ENCODE measurements around the gene FSCN2. TPM values are rescaled to one million over a fixed set of nuclear protein-coding genes. Genes with fewer than 3 reads are reported as not detected.

Gene FSCN2
- total and polyA plus RNA-seq, 9 donors = 0.13 to 6.4 (median 3.0) TPM

DNA sequence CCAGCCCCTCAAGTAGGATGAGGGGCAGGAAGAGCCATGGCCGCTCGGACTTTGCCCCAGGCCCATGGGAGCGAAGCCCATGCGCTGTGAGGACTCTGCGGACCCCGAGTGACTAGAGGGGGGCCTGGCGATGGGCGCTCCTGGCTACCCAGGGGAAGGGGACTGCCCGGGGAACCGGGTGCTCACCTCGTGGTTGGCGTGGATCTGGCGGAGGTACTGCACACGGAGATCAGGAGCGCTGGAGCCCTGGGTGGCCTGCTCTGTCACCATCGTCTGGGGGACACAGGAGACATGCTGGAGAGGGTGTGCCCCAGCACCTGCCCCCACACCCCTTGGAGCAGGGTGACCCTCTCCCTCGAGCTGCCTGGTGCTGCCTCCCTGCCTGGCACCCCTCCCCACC, 12.9 kb downstream of the FSCN2 start:
- Histone ChIP-seq H3K27me3 (no peaks in the 10 kb centered on the region), H3K36me3 (no peaks in the 10 kb centered on the region), H3K9me3 (no peaks in the 10 kb centered on the region), H3K4me3 (no peak overlapping the region), H3K27ac (no peak overlapping the region), H3K4me1 (ENCODE audit: insufficient read depth) (peaks cover 2% of the 10 kb centered on the region)
- TF ChIP-seq EP300 (IDR thresholded peaks at IDR 0.05) (no peak), POLR2A (IDR thresholded peaks at IDR 0.05) (no peak)
- TF ChIP-seq, protein P1, sequence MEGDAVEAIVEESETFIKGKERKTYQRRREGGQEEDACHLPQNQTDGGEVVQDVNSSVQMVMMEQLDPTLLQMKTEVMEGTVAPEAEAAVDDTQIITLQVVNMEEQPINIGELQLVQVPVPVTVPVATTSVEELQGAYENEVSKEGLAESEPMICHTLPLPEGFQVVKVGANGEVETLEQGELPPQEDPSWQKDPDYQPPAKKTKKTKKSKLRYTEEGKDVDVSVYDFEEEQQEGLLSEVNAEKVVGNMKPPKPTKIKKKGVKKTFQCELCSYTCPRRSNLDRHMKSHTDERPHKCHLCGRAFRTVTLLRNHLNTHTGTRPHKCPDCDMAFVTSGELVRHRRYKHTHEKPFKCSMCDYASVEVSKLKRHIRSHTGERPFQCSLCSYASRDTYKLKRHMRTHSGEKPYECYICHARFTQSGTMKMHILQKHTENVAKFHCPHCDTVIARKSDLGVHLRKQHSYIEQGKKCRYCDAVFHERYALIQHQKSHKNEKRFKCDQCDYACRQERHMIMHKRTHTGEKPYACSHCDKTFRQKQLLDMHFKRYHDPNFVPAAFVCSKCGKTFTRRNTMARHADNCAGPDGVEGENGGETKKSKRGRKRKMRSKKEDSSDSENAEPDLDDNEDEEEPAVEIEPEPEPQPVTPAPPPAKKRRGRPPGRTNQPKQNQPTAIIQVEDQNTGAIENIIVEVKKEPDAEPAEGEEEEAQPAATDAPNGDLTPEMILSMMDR (IDR thresholded peaks at IDR 0.05) = no peak
- intact Hi-C loops (cut with DNase I) = no loop called here
- 90 to 94% (median 94%) methylated on average over 16 to 17 of the region's 17 CpGs for WGBS, 3 donors
- no peak for DNase-seq

DNA sequence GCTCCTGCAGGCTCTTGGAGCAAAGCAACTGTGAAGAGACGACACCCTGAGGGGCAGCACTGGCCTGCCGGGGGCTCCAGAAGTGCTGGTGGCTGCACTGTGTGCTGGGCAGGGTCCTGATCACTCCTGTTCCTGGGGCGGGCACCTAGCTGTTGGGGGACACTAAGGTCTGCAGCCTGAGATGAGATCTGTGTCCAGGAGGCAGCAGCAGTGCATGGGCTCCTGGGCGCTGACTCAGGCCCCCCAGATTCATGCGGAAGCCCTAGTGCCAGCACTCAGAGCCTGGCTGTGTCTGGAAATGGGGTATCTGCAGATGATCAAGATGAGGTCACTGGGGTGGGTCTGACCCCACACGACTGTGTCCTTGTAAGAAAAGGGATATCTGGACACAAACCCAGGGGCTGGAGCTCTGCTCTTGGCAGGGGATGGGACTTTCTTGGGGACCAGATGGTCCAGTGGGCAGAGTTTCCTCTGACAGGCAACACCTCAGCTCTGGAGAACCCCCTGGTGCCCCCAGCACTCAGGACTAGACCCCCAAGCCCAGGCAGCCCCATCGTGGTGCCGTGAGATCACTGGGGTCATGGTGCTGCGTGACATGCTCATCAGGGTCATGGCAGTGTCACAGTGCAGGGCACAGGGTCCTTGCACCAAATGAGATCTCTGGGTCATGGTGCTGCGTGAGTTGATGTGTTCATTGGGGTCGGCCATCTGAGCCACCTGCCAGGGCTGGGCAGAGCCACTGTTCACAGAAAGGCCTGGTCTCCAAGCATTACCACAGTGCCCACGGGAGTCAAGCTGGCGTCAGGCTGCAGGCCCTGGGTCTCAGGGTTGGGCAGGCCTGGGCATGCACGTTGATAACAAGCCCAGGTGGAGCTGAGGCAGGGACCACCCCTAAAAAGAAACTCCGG, 14.5 kb downstream of the FSCN2 start:
- intact Hi-C loops (cut with DNase I) = no loop called here
- no peak overlapping the region for H3K27ac ChIP-seq
- H3K4me3 ChIP-seq = no peak overlapping the region
- H3K36me3 ChIP-seq = no peaks in the 10 kb centered on the region
- no peak for DNase-seq
- no peaks in the 10 kb centered on the region for H3K9me3 ChIP-seq
- WGBS, 3 donors = 77 to 84% (median 83%) methylated on average over 15 of the region's 15 CpGs
- no peaks in the 10 kb centered on the region for H3K27me3 ChIP-seq
- H3K4me1 ChIP-seq (ENCODE audit: insufficient read depth) = no peaks in the 10 kb centered on the region
- TF ChIP-seq POLR2A (IDR thresholded peaks at IDR 0.05) (no peak), EP300 (IDR thresholded peaks at IDR 0.05) (no peak)
- TF ChIP-seq, protein P1 (IDR thresholded peaks at IDR 0.05) = no peak

DNA sequence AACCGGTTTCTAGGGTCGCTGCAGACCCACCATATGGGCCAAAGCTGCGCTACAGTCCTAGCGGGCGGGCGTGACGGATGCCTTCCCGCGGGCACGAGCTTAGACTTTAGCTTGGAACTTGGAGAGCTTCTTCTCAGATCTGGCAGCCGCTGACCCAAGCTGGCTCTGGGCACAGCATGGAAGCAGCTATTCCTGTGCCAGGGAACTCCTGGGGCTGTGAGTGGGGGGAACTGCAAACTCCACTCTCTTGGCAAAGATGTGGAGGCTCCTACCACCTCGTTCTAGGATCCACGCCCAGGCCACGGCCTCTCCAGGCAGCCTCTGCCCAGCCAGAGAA, 15.1 kb downstream of the FSCN2 start:
- no peaks in the 10 kb centered on the region for H3K36me3 ChIP-seq
- no peaks in the 10 kb centered on the region for H3K4me1 ChIP-seq (ENCODE audit: insufficient read depth)
- TF ChIP-seq, protein P1 (IDR thresholded peaks at IDR 0.05) = no peak
- TF ChIP-seq POLR2A (IDR thresholded peaks at IDR 0.05) = no peak
- TF ChIP-seq EP300 (IDR thresholded peaks at IDR 0.05) = no peak
- WGBS, 3 donors = 87 to 91% (median 87%) methylated on average over 14 of the region's 14 CpGs
- H3K4me3 ChIP-seq = no peak overlapping the region
- no peak for DNase-seq
- intact Hi-C loops (cut with DNase I) = no loop called here
- no peaks in the 10 kb centered on the region for H3K27me3 ChIP-seq
- no peak overlapping the region for H3K27ac ChIP-seq
- H3K9me3 ChIP-seq = no peaks in the 10 kb centered on the region

DNA sequence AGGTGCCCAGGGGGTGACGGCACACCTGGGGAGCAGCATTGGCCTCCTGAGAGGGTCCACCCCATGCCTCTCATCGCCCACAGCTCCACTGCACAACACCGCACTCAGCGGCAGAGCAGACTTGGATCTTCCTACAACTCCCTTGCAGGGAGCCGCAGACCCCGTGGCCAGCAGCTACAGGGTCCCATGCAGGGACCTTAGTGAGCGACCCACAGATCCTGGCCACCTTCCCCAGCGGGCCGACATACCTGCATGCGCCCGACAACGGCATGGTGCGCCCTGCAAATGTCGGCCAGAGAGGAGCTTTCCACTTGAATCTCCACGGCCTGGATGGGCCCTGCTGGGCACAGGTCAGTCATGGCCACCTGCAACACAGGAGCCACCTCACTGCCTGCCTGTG, 15.6 kb downstream of the FSCN2 start:
- DNase-seq = no peak
- H3K27ac ChIP-seq = no peak overlapping the region
- H3K36me3 ChIP-seq = no peaks in the 10 kb centered on the region
- TF ChIP-seq POLR2A (IDR thresholded peaks at IDR 0.05) (no peak), EP300 (IDR thresholded peaks at IDR 0.05) (no peak)
- TF ChIP-seq, protein P1 (IDR thresholded peaks at IDR 0.05) = no peak
- no peaks in the 10 kb centered on the region for H3K9me3 ChIP-seq
- H3K4me3 ChIP-seq = no peak overlapping the region
- no peaks in the 10 kb centered on the region for H3K27me3 ChIP-seq
- intact Hi-C loops (cut with DNase I) = no loop called here
- H3K4me1 ChIP-seq (ENCODE audit: insufficient read depth) = no peaks in the 10 kb centered on the region
- WGBS, 3 donors = 91 to 96% (median 93%) methylated on average over 13 to 15 of the region's 15 CpGs
